SU-DHL-6 (cell line): ENCODE measurements around the gene ATL3.

ENCODE experiments used
- EZH2phosphoT487 ChIP-seq: fragments of 200-600 bp; sonication (generic), shearing (Covaris generic); conservative IDR thresholded peaks from 2 replicates; pipeline ENCODE4 v1.6.1; 2018; ENCODE audit warnings: mild to moderate bottlenecking, antibody characterized with exemption, low read length, moderate library complexity, mixed read lengths
- TF ChIP-seq, protein P1 (sequence below): fragments of 200-600 bp; sonication (generic); IDR thresholded peaks from one replicate; pipeline ENCODE4 v1.5.1; 2017; ENCODE audit warnings: antibody characterized with exemption, mild to moderate bottlenecking, low read length, moderate library complexity; ENCODE audit not compliant: insufficient read depth, poor library complexity, severe bottlenecking

- TF ChIP-seq, protein P1, sequence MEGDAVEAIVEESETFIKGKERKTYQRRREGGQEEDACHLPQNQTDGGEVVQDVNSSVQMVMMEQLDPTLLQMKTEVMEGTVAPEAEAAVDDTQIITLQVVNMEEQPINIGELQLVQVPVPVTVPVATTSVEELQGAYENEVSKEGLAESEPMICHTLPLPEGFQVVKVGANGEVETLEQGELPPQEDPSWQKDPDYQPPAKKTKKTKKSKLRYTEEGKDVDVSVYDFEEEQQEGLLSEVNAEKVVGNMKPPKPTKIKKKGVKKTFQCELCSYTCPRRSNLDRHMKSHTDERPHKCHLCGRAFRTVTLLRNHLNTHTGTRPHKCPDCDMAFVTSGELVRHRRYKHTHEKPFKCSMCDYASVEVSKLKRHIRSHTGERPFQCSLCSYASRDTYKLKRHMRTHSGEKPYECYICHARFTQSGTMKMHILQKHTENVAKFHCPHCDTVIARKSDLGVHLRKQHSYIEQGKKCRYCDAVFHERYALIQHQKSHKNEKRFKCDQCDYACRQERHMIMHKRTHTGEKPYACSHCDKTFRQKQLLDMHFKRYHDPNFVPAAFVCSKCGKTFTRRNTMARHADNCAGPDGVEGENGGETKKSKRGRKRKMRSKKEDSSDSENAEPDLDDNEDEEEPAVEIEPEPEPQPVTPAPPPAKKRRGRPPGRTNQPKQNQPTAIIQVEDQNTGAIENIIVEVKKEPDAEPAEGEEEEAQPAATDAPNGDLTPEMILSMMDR = no peak
- TF ChIP-seq EZH2phosphoT487 = no peak
Measured at GRCh38 chr11:63613517-63614135, 57.5 kb downstream of the ATL3 start.
